HEK293T (cell line): ENCODE data around the gene PLOD2.
A peak's percentile ranks its signal among the peaks of the same experiment; 100 is the strongest.

Experiments
- ARNT ChIP-seq: fragments of 450-650 bp; IDR thresholded peaks from 2 replicates; pipeline ENCODE4 v1.6.1; 2017; ENCODE audit warnings: mild to moderate bottlenecking
- BHLHE40 ChIP-seq: fragments of 450-650 bp; IDR thresholded peaks from 2 replicates; pipeline ENCODE4 v1.6.1; 2016; ENCODE audit warnings: mild to moderate bottlenecking, moderate library complexity, borderline replicate concordance
- CTBP1 ChIP-seq: fragments of 450-650 bp; IDR thresholded peaks from 2 replicates; pipeline ENCODE4 v1.6.1; 2016; ENCODE audit warnings: borderline replicate concordance
- ELF4 ChIP-seq: fragments of 450-650 bp; IDR thresholded peaks from 2 replicates; pipeline ENCODE4 v1.6.1; 2017; ENCODE audit warnings: antibody characterized with exemption
- FOXA1 ChIP-seq: fragments of 450-650 bp; IDR thresholded peaks from 2 replicates; pipeline ENCODE4 v1.6.1; 2016; ENCODE audit warnings: mild to moderate bottlenecking
- FOXK2 ChIP-seq: fragments of 450-650 bp; IDR thresholded peaks from 2 replicates; pipeline ENCODE4 v1.6.1; 2016; ENCODE audit warnings: mild to moderate bottlenecking
- FOXM1 ChIP-seq: fragments of 450-650 bp; IDR thresholded peaks from 2 replicates; pipeline ENCODE4 v1.6.1; 2017; ENCODE audit warnings: mild to moderate bottlenecking, borderline replicate concordance
- HDGF ChIP-seq: fragments of 450-650 bp; IDR thresholded peaks from 2 replicates; pipeline ENCODE4 v1.6.1; 2017; ENCODE audit warnings: antibody characterized with exemption, borderline replicate concordance
- LEF1 ChIP-seq: fragments of 450-650 bp; IDR thresholded peaks from 2 replicates; pipeline ENCODE4 v1.6.1; 2017; ENCODE audit warnings: mild to moderate bottlenecking, borderline replicate concordance
- NFRKB ChIP-seq: fragments of 450-650 bp; IDR thresholded peaks from 2 replicates; pipeline ENCODE4 v1.6.1; 2016; ENCODE audit warnings: mild to moderate bottlenecking, moderate library complexity
- PKNOX1 ChIP-seq: fragments of 450-650 bp; IDR thresholded peaks from 2 replicates; pipeline ENCODE4 v1.6.1; 2016
- SP1 ChIP-seq: fragments of 450-650 bp; IDR thresholded peaks from 2 replicates; pipeline ENCODE4 v1.6.1; 2017
- TARDBP ChIP-seq: fragments of 450-650 bp; IDR thresholded peaks from 2 replicates; pipeline ENCODE4 v1.6.1; 2016

- peak; percentile 19; the same call in 1 of the 2 replicates for TF ChIP-seq ARNT
- TF ChIP-seq HDGF = no peak
- 0 out of 2 replicates have a peak, but pooled peaks have one; percentile 74 for TF ChIP-seq LEF1
- TF ChIP-seq NFRKB = no peak
- TF ChIP-seq BHLHE40 = no peak
- TF ChIP-seq PKNOX1 = no peak
- TF ChIP-seq TARDBP = no peak
- no peak for TF ChIP-seq FOXA1
- no peak for TF ChIP-seq SP1
- no peak for TF ChIP-seq FOXM1
- TF ChIP-seq FOXK2 = no peak
- no peak for TF ChIP-seq CTBP1
- no peak for TF ChIP-seq ELF4
These were observed at the start of gene PLOD2 for GRCh38 chr3:146160964-146161662.
